Gastroesophageal sphincter (tissue), 4 donors: ENCODE data around the gene COL18A1. TPM values are rescaled to one million over a fixed set of nuclear protein-coding genes. Genes with fewer than 3 reads are reported as not detected.
"Not testable (repeated sequence)": the region's sequence is repeated elsewhere in the genome, so short reads cannot be mapped to it uniquely, and the experiment has no call there.

Source experiments
- ATAC-seq: fragments of 150-250 bp; one replicate; pipeline ENCODE4 v1.9.1; 2016; ENCODE audit warnings: mild to moderate bottlenecking, moderate library complexity
- H3K27ac ChIP-seq, 4 donors: fragments of 200-600 bp; sonication (generic) in 3 of 4; 1 replicate in 3 of 4; 2 replicates in 1 of 4; pipeline ENCODE4 v1.5.1; 2016 to 2019
- H3K27me3 ChIP-seq: fragments of 200-600 bp; sonication (generic); one replicate; pipeline ENCODE4 v1.5.1; 2019
- H3K36me3 ChIP-seq, 2 donors: fragments of 200-600 bp; sonication (generic); one replicate each; pipeline ENCODE4 v1.5.1; 2019; ENCODE audit warnings: control low read depth in 1 of 2
- H3K4me1 ChIP-seq, 3 donors: fragments of 200-600 bp; sonication (generic); 1 replicate in 2 of 3; 2 replicates in 1 of 3; pipeline ENCODE4 v1.5.1; 2016 to 2019; ENCODE audit warnings: control low read depth in 2 of 3
- H3K4me3 ChIP-seq, 2 donors: fragments of 200-600 bp; sonication (generic); one replicate each; pipeline ENCODE4 v1.5.1; 2019; ENCODE audit warnings: mild to moderate bottlenecking in 1 of 2, moderate library complexity in 1 of 2
- H3K9me3 ChIP-seq, 3 donors: fragments of 200-600 bp; sonication (generic); one replicate each; pipeline ENCODE4 v1.5.1; 2017 to 2019; ENCODE audit warnings: control low read depth in 2 of 3
- CTCF ChIP-seq, 4 experiments: fragments of 200-600 bp in 2 of 4; fragments of 450-650 bp in 2 of 4; sonication (generic) in 1 of 4; IDR thresholded peaks; one replicate each; pipeline ENCODE4 v1.5.1; 2017 to 2019; ENCODE audit warnings: antibody characterized with exemption in 4 of 4, mild to moderate bottlenecking in 2 of 4, moderate library complexity in 2 of 4
- EP300 ChIP-seq: sonication (generic); formaldehyde crosslinking; IDR thresholded peaks from one replicate; pipeline ENCODE4 v1.6.1; 2017; ENCODE audit warnings: antibody characterized with exemption, mild to moderate bottlenecking
- POLR2A ChIP-seq, 2 donors: fragments of 450-650 bp; IDR thresholded peaks; one replicate each; pipeline ENCODE4 v1.6.1; 2017; ENCODE audit warnings: antibody characterized with exemption in 2 of 2, mild to moderate bottlenecking in 2 of 2, moderate library complexity in 1 of 2
- POLR2AphosphoS5 ChIP-seq: sonication (generic); formaldehyde crosslinking; IDR thresholded peaks from one replicate; pipeline ENCODE4 v1.6.1; 2017; ENCODE audit warnings: antibody characterized with exemption
- WGBS, 2 donors: methylation state at CpG; one replicate each; pipeline ENCODE4 v1.1.5; 2018; ENCODE audit warnings: low coverage in 1 of 2; 5-methylcytosine and 5-hydroxymethylcytosine counted together
- total RNA-seq, 4 donors: library from RNA; depleted of rRNA; stranded (reverse); fragments of >200 nt; gene quantifications; one replicate each; pipeline ENCODE4 v1.1.0, GENCODE V29; 2016

Gene COL18A1
- total RNA-seq, 4 donors from 2014 or later: 69.3 to 116 (median 78.4) TPM

GRCh38 chr21:45528028-45528705 lies 123.2 kb downstream of the COL18A1 start:
- Histone ChIP-seq H3K27me3 (no peaks in the 10 kb centered on the region), H3K4me3 (no peak overlapping the region), H3K36me3 (peaks cover 0 to 27% of the 10 kb centered on the region in 2 donors), H3K4me1 (no peaks in the 10 kb centered on the region), H3K9me3 (no peaks in the 10 kb centered on the region), H3K27ac (no peak overlapping the region)
- ATAC-seq: no peak
- WGBS, 2 donors: 80 to 90% methylated on average over 8 to 15 of the region's 18 CpGs
- no peak for TF ChIP-seq CTCF (IDR thresholded peaks at IDR 0.05)
- TF ChIP-seq POLR2AphosphoS5: no peak
- no peak for TF ChIP-seq EP300
- no peak for TF ChIP-seq POLR2A (IDR thresholded peaks at IDR 0.05)

GRCh38 chr21:45528981-45529784 lies 124.2 kb downstream of the COL18A1 start:
- WGBS, 2 donors: 74% methylated on average over 12 of the region's 20 CpGs; no CpG with 5 or more reads in 1 of the 2 donors
- peaks cover 0 to 27% of the 10 kb centered on the region in 2 donors for H3K36me3 ChIP-seq
- H3K4me3 ChIP-seq: no peak overlapping the region
- H3K27ac ChIP-seq: no peak overlapping the region
- no peaks in the 10 kb centered on the region for H3K9me3 ChIP-seq
- no peaks in the 10 kb centered on the region for H3K4me1 ChIP-seq
- ATAC-seq: no peak
- H3K27me3 ChIP-seq: no peaks in the 10 kb centered on the region
- TF ChIP-seq EP300 (no peak), CTCF (IDR thresholded peaks at IDR 0.05) (no peak), POLR2A (IDR thresholded peaks at IDR 0.05) (no peak), POLR2AphosphoS5 (no peak)

- H3K27me3 ChIP-seq: no peaks in the 10 kb centered on the region
- H3K4me3 ChIP-seq: no peak overlapping the region
- ATAC-seq: no peak
- H3K9me3 ChIP-seq: no peaks in the 10 kb centered on the region
- H3K36me3 ChIP-seq: peaks cover 0 to 27% of the 10 kb centered on the region in 2 donors
- TF ChIP-seq POLR2A (IDR thresholded peaks at IDR 0.05) (no peak), POLR2AphosphoS5 (no peak), EP300 (no peak), CTCF (IDR thresholded peaks at IDR 0.05) (no peak)
- no peak overlapping the region for H3K27ac ChIP-seq
- no peaks in the 10 kb centered on the region for H3K4me1 ChIP-seq
- 88 to 91% methylated on average over 5 to 11 of the region's 11 CpGs for WGBS, 2 donors
Measured at GRCh38 chr21:45529785-45530422, 124.9 kb downstream of the COL18A1 start.

- no peak overlapping the region for H3K27ac ChIP-seq
- ATAC-seq: no peak
- H3K27me3 ChIP-seq: no peaks in the 10 kb centered on the region
- 90 to 93% methylated on average over 2 to 8 of the region's 50 CpGs for WGBS, 2 donors
- no peaks in the 10 kb centered on the region for H3K9me3 ChIP-seq
- peaks cover 0 to 22% of the 10 kb centered on the region in 2 donors for H3K36me3 ChIP-seq
- H3K4me3 ChIP-seq: no peak overlapping the region
- H3K4me1 ChIP-seq: no peaks in the 10 kb centered on the region
- TF ChIP-seq EP300 (no peak), POLR2AphosphoS5 (no peak), CTCF (IDR thresholded peaks at IDR 0.05) (no peak), POLR2A (IDR thresholded peaks at IDR 0.05) (no peak)
Measured at GRCh38 chr21:45530423-45531113, 125.6 kb downstream of the COL18A1 start.

GRCh38 chr21:45531114-45531392 lies 126.1 kb downstream of the COL18A1 start:
- WGBS, 2 donors: 89% methylated on average over 10 of the region's 17 CpGs; no CpG with 5 or more reads in 1 of the 2 donors
- peaks cover 0 to 22% of the 10 kb centered on the region in 2 donors for H3K36me3 ChIP-seq
- not testable (repeated sequence) for H3K4me3 ChIP-seq, H3K9me3 ChIP-seq, H3K27me3 ChIP-seq, H3K27ac ChIP-seq, H3K4me1 ChIP-seq, ATAC-seq
